Measurements from ENCODE around the gene EARS2. TPM values are rescaled to one million over a fixed set of nuclear protein-coding genes. Genes with fewer than 3 reads are reported as not detected.

EARS2 gene
- total and polyA plus RNA-seq, 9 of the 15 experiments (the other 6 are each of a cell fraction or from before 2014, with no cell fraction given) = 17.6 to 58.6 (median 36.3) TPM

DNA sequence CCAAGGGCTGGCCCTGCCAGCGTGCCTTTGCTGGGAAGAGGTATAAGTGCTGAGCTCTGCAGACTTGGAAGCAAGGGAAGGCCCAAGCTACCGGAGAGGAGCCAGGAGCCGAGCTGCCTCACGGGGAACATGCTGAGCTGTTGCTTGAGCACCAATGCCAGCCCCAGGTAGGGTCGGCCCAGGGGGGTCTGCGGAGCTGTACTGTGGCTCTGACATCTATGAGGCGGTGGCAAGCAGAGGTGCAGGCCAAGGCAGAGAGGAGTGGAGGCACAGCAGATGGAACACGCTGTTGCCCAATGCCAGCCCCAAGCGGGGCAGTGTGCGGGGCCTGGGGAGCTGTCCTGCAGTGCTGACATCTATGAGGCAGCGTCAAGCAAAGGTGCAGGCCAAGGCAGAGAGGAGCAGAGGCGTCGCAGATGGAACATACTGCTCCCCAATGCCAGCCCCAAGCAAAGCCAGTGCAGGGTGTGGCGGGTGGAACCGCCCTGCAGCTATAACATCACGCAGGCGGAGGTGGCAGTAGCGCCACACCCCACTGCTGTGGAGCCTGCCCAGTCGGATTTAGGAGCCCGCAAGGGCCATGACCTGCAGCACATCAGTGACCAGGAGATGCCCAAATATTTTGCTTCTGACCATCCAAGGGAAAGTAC is 56.8 kb downstream of the EARS2 start (continued):
- no peak for TF ChIP-seq ZNF318 (IDR thresholded peaks at IDR 0.05; ENCODE audit: borderline replicate concordance in 1 of 2, low read depth in 1 of 2)
- TF ChIP-seq KLF6 (CRISPR knock-in tag; IDR thresholded peaks at IDR 0.05; ENCODE audit: borderline replicate concordance) = no peak
- no peak for TF ChIP-seq ARID2 (IDR thresholded peaks at IDR 0.05)
- no peak for TF ChIP-seq PML (IDR thresholded peaks at IDR 0.05; ENCODE audit: low read length)
- TF ChIP-seq ZNF592 (IDR thresholded peaks at IDR 0.05) = no peak
- TF ChIP-seq NEUROD1 (IDR thresholded peaks at IDR 0.05; ENCODE audit: borderline replicate concordance, low read depth, low read length, partially characterized antibody) = no peak
- no peak for TF ChIP-seq MCM5 (IDR thresholded peaks at IDR 0.05; ENCODE audit: low read depth)
- no peak for TF ChIP-seq ZNF24 (IDR thresholded peaks at IDR 0.05)
- TF ChIP-seq ZSCAN29 (IDR thresholded peaks at IDR 0.05) = no peak
- TF ChIP-seq XRCC5 (IDR thresholded peaks at IDR 0.05; ENCODE audit: low read depth, low read length) = no peak
- peak; percentile 24; the same call in 1 of the 2 replicates for TF ChIP-seq POLR2G (IDR thresholded peaks at IDR 0.05; ENCODE audit: low read depth, low read length)
- no peak for TF ChIP-seq DPF2 (IDR thresholded peaks at IDR 0.05)
- no peak for TF ChIP-seq TRIM24 (IDR thresholded peaks at IDR 0.05)
- peak; percentile 33 for TF ChIP-seq RBM22 (IDR thresholded peaks at IDR 0.05; ENCODE audit: low read depth, low read length, poor library complexity, severe bottlenecking)
- no peak for TF ChIP-seq MCM3 (IDR thresholded peaks at IDR 0.05)
